HEK293 (cell line): Measurements from ENCODE around the gene MOGAT2.

Source experiments
- YY2 ChIP-seq: fragments of 450-650 bp; formaldehyde crosslinking; IDR thresholded peaks from 2 replicates; pipeline ENCODE4 v1.5.1; 2016; ENCODE audit warnings: missing biosample characterization, missing genetic modification characterization
- ZNF138 ChIP-seq: fragments of 450-650 bp; formaldehyde crosslinking; IDR thresholded peaks from 2 replicates; pipeline ENCODE4 v1.5.1; 2016; ENCODE audit warnings: missing biosample characterization, missing genetic modification characterization, borderline replicate concordance
- ZNF311 ChIP-seq: fragments of 450-650 bp; formaldehyde crosslinking; IDR thresholded peaks from 2 replicates; pipeline ENCODE4 v1.5.1; 2017; ENCODE audit warnings: missing biosample characterization, missing genetic modification characterization, borderline replicate concordance
- ZSCAN16 ChIP-seq: fragments of 450-650 bp; formaldehyde crosslinking; IDR thresholded peaks from 2 replicates; pipeline ENCODE4 v1.5.1; 2016; ENCODE audit warnings: missing biosample characterization, missing genetic modification characterization
- TF ChIP-seq, protein P1 (sequence below): fragments of 450-650 bp; formaldehyde crosslinking; IDR thresholded peaks from 2 replicates; pipeline ENCODE4 v1.5.1; 2017; ENCODE audit warnings: missing biosample characterization, missing genetic modification characterization
- TF ChIP-seq, protein P2 (sequence below): fragments of 450-650 bp; formaldehyde crosslinking; IDR thresholded peaks from 2 replicates; pipeline ENCODE4 v1.5.1; 2016; ENCODE audit warnings: missing biosample characterization, missing genetic modification characterization

DNA sequence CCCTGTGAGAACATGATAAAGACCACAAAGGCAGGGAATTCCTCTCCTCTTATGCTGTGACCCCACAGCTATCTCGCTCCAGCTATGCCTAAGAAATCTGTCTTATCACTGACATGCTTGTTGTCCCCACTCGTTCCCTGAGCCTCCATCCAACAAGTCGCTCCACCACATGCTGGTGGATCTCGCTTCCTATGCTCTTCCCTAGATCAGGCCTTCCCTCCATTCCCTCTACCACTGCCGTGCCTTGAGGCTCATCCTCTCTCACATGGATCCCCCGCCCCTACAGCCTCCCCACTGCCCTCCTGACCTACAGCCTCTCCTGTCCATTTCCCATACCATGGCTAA, 49.6 kb downstream of the MOGAT2 start:
- no peak for TF ChIP-seq ZSCAN16 (tag by site-specific recombination)
- no peak for TF ChIP-seq ZNF311 (tag by site-specific recombination)
- TF ChIP-seq, protein P1, sequence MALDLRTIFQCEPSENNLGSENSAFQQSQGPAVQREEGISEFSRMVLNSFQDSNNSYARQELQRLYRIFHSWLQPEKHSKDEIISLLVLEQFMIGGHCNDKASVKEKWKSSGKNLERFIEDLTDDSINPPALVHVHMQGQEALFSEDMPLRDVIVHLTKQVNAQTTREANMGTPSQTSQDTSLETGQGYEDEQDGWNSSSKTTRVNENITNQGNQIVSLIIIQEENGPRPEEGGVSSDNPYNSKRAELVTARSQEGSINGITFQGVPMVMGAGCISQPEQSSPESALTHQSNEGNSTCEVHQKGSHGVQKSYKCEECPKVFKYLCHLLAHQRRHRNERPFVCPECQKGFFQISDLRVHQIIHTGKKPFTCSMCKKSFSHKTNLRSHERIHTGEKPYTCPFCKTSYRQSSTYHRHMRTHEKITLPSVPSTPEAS (tag by site-specific recombination), result no peak
- TF ChIP-seq, protein P2, sequence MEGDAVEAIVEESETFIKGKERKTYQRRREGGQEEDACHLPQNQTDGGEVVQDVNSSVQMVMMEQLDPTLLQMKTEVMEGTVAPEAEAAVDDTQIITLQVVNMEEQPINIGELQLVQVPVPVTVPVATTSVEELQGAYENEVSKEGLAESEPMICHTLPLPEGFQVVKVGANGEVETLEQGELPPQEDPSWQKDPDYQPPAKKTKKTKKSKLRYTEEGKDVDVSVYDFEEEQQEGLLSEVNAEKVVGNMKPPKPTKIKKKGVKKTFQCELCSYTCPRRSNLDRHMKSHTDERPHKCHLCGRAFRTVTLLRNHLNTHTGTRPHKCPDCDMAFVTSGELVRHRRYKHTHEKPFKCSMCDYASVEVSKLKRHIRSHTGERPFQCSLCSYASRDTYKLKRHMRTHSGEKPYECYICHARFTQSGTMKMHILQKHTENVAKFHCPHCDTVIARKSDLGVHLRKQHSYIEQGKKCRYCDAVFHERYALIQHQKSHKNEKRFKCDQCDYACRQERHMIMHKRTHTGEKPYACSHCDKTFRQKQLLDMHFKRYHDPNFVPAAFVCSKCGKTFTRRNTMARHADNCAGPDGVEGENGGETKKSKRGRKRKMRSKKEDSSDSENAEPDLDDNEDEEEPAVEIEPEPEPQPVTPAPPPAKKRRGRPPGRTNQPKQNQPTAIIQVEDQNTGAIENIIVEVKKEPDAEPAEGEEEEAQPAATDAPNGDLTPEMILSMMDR (tag by site-specific recombination), result no peak
- TF ChIP-seq ZNF138 (tag by site-specific recombination), result no peak
- TF ChIP-seq YY2 (tag by site-specific recombination), result no peak
